Measurements from ENCODE around the gene MEP1A. TPM values are rescaled to one million over a fixed set of nuclear protein-coding genes. Genes with fewer than 3 reads are reported as not detected.
"Not testable (repeated sequence)": the region's sequence is repeated elsewhere in the genome, so short reads cannot be mapped to it uniquely, and the experiment has no call there.

Gene MEP1A
- total and polyA plus RNA-seq, 4 donors: 0.06 to 0.09 (median 0.08) TPM; not detected in 1

GRCh38 chr6:46773201-46773855 is 19.9 kb upstream of the MEP1A start:
- WGBS (ENCODE audit: insufficient coverage): no CpG with 5 or more reads among the region's 1 CpG
- Histone ChIP-seq H3K27ac (ENCODE audit: low read depth, low read length) (no peak overlapping the region), H3K4me1 (ENCODE audit: control insufficient read depth, insufficient read depth, low read length) (no peaks in the 10 kb centered on the region), H3K36me3 (ENCODE audit: control insufficient read depth, insufficient read depth, low read length) (no peaks in the 10 kb centered on the region), H3K9me3 (ENCODE audit: control insufficient read depth, insufficient read depth, low read length) (no peaks in the 10 kb centered on the region), H3K4me3 (ENCODE audit: low read depth, low read length) (no peak overlapping the region), H3K27me3 (ENCODE audit: control insufficient read depth, insufficient read depth, low read length) (no peaks in the 10 kb centered on the region)
- DNase-seq (ENCODE audit: low read depth in 4 of 6, low spot score in 6 of 6): no peak

- H3K9me3 ChIP-seq (ENCODE audit: control insufficient read depth, insufficient read depth, low read length); DNase-seq (ENCODE audit: low read depth in 4 of 6, low spot score in 6 of 6); H3K27ac ChIP-seq (ENCODE audit: low read depth, low read length); H3K4me1 ChIP-seq (ENCODE audit: control insufficient read depth, insufficient read depth, low read length); H3K4me3 ChIP-seq (ENCODE audit: low read depth, low read length); H3K36me3 ChIP-seq (ENCODE audit: control insufficient read depth, insufficient read depth, low read length); H3K27me3 ChIP-seq (ENCODE audit: control insufficient read depth, insufficient read depth, low read length): not testable (repeated sequence)
- WGBS (ENCODE audit: insufficient coverage): 95% methylated on average over 17 of the region's 24 CpGs
These were observed 18.5 kb upstream of the MEP1A start for GRCh38 chr6:46774736-46775135.

- WGBS (ENCODE audit: insufficient coverage): 100% methylated on average over 2 of the region's 5 CpGs
- no peak overlapping the region for H3K27ac ChIP-seq (ENCODE audit: low read depth, low read length)
- H3K36me3 ChIP-seq (ENCODE audit: control insufficient read depth, insufficient read depth, low read length): no peaks in the 10 kb centered on the region
- H3K4me3 ChIP-seq (ENCODE audit: low read depth, low read length): no peak overlapping the region
- no peaks in the 10 kb centered on the region for H3K4me1 ChIP-seq (ENCODE audit: control insufficient read depth, insufficient read depth, low read length)
- no peaks in the 10 kb centered on the region for H3K27me3 ChIP-seq (ENCODE audit: control insufficient read depth, insufficient read depth, low read length)
- no peaks in the 10 kb centered on the region for H3K9me3 ChIP-seq (ENCODE audit: control insufficient read depth, insufficient read depth, low read length)
- DNase-seq (ENCODE audit: low read depth in 4 of 6, low spot score in 6 of 6): no peak
These were observed 17.0 kb upstream of the MEP1A start for GRCh38 chr6:46776070-46776712.

- no peaks in the 10 kb centered on the region for H3K4me1 ChIP-seq (ENCODE audit: control insufficient read depth, insufficient read depth, low read length)
- H3K27me3 ChIP-seq (ENCODE audit: control insufficient read depth, insufficient read depth, low read length): no peaks in the 10 kb centered on the region
- DNase-seq (ENCODE audit: low read depth in 4 of 6, low spot score in 6 of 6): no peak
- no peaks in the 10 kb centered on the region for H3K36me3 ChIP-seq (ENCODE audit: control insufficient read depth, insufficient read depth, low read length)
- no peak overlapping the region for H3K4me3 ChIP-seq (ENCODE audit: low read depth, low read length)
- no peaks in the 10 kb centered on the region for H3K9me3 ChIP-seq (ENCODE audit: control insufficient read depth, insufficient read depth, low read length)
- no peak overlapping the region for H3K27ac ChIP-seq (ENCODE audit: low read depth, low read length)
- 94% methylated on average over 8 of the region's 12 CpGs for WGBS (ENCODE audit: insufficient coverage)
These were observed 15.5 kb upstream of the MEP1A start for GRCh38 chr6:46777476-46778346.

- H3K4me3 ChIP-seq (ENCODE audit: low read depth, low read length): no peak overlapping the region
- H3K27ac ChIP-seq (ENCODE audit: low read depth, low read length): no peak overlapping the region
- peak; percentile 31 to 93 (median 64) for DNase-seq (ENCODE audit: low read depth in 4 of 6, low spot score in 6 of 6)
- H3K36me3 ChIP-seq (ENCODE audit: control insufficient read depth, insufficient read depth, low read length): no peaks in the 10 kb centered on the region
- WGBS (ENCODE audit: insufficient coverage): 100% methylated on average over 1 of the region's 6 CpGs
- H3K4me1 ChIP-seq (ENCODE audit: control insufficient read depth, insufficient read depth, low read length): no peaks in the 10 kb centered on the region
- H3K9me3 ChIP-seq (ENCODE audit: control insufficient read depth, insufficient read depth, low read length): no peaks in the 10 kb centered on the region
- H3K27me3 ChIP-seq (ENCODE audit: control insufficient read depth, insufficient read depth, low read length): no peaks in the 10 kb centered on the region
These were observed 11.5 kb upstream of the MEP1A start for GRCh38 chr6:46781478-46782378.

GRCh38 chr6:46784535-46784934 is 8.7 kb upstream of the MEP1A start:
- no peaks in the 10 kb centered on the region for H3K27me3 ChIP-seq (ENCODE audit: control insufficient read depth, insufficient read depth, low read length)
- no peak overlapping the region for H3K4me3 ChIP-seq (ENCODE audit: low read depth, low read length)
- WGBS (ENCODE audit: insufficient coverage): no CpG with 5 or more reads among the region's 1 CpG
- H3K4me1 ChIP-seq (ENCODE audit: control insufficient read depth, insufficient read depth, low read length): no peaks in the 10 kb centered on the region
- no peak overlapping the region for H3K27ac ChIP-seq (ENCODE audit: low read depth, low read length)
- no peaks in the 10 kb centered on the region for H3K36me3 ChIP-seq (ENCODE audit: control insufficient read depth, insufficient read depth, low read length)
- H3K9me3 ChIP-seq (ENCODE audit: control insufficient read depth, insufficient read depth, low read length): no peaks in the 10 kb centered on the region
- peak in 1 of 6 donors; percentile 12 for DNase-seq (ENCODE audit: low read depth in 4 of 6, low spot score in 6 of 6)

GRCh38 chr6:46787871-46788540 is 5.2 kb upstream of the MEP1A start:
- DNase-seq (ENCODE audit: low read depth in 4 of 6, low spot score in 6 of 6): no peak
- Histone ChIP-seq H3K36me3 (ENCODE audit: control insufficient read depth, insufficient read depth, low read length) (no peaks in the 10 kb centered on the region), H3K27ac (ENCODE audit: low read depth, low read length) (no peak overlapping the region), H3K27me3 (ENCODE audit: control insufficient read depth, insufficient read depth, low read length) (no peaks in the 10 kb centered on the region), H3K4me3 (ENCODE audit: low read depth, low read length) (no peak overlapping the region), H3K9me3 (ENCODE audit: control insufficient read depth, insufficient read depth, low read length) (no peaks in the 10 kb centered on the region), H3K4me1 (ENCODE audit: control insufficient read depth, insufficient read depth, low read length) (no peaks in the 10 kb centered on the region)
- 96% methylated on average over 5 of the region's 5 CpGs for WGBS (ENCODE audit: insufficient coverage)

- Histone ChIP-seq H3K4me3 (ENCODE audit: low read depth, low read length) (no peak overlapping the region), H3K36me3 (ENCODE audit: control insufficient read depth, insufficient read depth, low read length) (no peaks in the 10 kb centered on the region), H3K27ac (ENCODE audit: low read depth, low read length) (no peak overlapping the region), H3K9me3 (ENCODE audit: control insufficient read depth, insufficient read depth, low read length) (no peaks in the 10 kb centered on the region), H3K27me3 (ENCODE audit: control insufficient read depth, insufficient read depth, low read length) (no peaks in the 10 kb centered on the region), H3K4me1 (ENCODE audit: control insufficient read depth, insufficient read depth, low read length) (no peaks in the 10 kb centered on the region)
- 100% methylated on average over 1 of the region's 3 CpGs for WGBS (ENCODE audit: insufficient coverage)
- DNase-seq (ENCODE audit: low read depth in 4 of 6, low spot score in 6 of 6): no peak
These were observed 4.4 kb upstream of the MEP1A start for GRCh38 chr6:46788791-46789190.

Data from spinal cord (tissue), 10 donors.